HL-60/S4 (cell line): ENCODE measurements around the gene MICALL1.

Source experiments
- in situ Hi-C: fragments of 300-500 bp; cut with MboI; formaldehyde crosslinking; loops from 2 replicates; pipeline ENCODE4 v1.14.3; 2022; ENCODE audit warnings: low sequenced_read_pairs

Gene MICALL1

DNA sequence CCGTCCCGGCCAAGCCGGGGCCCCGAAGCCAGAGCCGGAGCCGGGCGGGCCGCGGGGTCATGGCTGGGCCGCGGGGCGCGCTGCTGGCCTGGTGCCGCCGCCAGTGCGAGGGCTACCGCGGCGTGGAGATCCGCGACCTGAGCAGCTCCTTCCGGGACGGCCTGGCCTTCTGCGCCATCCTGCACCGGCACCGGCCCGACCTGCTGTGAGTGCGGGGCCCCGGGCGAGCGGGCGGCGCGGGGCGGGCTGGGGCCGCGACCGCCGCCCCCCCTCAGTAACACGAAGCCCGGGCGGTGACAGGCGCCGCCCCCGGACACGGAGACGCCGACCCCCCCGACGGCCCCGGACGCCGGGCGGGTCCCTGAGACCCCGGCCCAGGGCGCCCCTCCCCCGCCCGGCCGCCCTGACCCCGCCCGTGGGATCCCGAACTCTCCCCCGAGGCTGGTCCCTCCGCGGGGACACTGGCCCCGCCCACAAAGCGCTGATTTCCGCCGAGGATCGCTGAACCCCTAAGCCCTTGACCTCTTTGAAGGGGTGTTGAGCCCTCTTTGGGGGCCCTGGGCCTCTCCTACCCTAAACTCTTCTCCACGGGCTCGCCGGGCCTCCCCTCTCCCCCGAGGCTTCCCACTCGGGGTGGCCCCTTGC lies 389 bp downstream of the MICALL1 start:
- in situ Hi-C loops = no loop called here

GRCh38 chr22:37907036-37907954 lies 1.2 kb downstream of the MICALL1 start:
- in situ Hi-C loops = no loop called here

GRCh38 chr22:37909766-37910165 lies 3.7 kb downstream of the MICALL1 start:
- in situ Hi-C loops = no loop called here

GRCh38 chr22:37910890-37911672 lies 5.0 kb downstream of the MICALL1 start:
- in situ Hi-C loops = no loop called here

- in situ Hi-C loops = no loop called here
Observed at GRCh38 chr22:37911697-37912096, 5.6 kb downstream of the MICALL1 start.

GRCh38 chr22:37912171-37912570 lies 6.1 kb downstream of the MICALL1 start:
- in situ Hi-C loops = no loop called here

DNA sequence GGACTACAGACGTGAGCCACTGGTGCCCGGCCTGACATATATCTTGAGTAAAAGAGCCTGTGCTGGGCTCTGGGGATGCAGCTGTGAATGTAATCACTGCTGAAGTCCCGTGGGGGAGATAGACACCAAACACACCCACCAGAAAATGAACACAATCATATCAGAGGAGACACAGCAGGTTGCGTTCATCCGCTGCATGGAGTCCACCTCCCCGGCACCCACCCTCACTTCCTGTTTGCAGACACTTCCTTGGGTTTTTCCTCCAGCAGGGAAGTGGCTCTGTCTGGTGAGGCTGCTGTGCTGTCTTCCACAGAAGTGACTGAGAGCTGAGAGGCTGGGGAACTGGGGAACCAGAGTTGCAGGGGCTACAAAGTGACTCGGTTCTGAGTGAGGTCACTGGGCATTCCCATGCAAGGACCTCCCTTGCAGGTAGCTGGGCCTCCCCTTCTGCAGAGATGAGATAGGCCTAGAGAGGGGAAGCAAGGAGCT lies 7.2 kb downstream of the MICALL1 start:
- in situ Hi-C loops = no loop called here

GRCh38 chr22:37916311-37916710 lies 10.2 kb downstream of the MICALL1 start:
- in situ Hi-C loops = no loop called here

DNA sequence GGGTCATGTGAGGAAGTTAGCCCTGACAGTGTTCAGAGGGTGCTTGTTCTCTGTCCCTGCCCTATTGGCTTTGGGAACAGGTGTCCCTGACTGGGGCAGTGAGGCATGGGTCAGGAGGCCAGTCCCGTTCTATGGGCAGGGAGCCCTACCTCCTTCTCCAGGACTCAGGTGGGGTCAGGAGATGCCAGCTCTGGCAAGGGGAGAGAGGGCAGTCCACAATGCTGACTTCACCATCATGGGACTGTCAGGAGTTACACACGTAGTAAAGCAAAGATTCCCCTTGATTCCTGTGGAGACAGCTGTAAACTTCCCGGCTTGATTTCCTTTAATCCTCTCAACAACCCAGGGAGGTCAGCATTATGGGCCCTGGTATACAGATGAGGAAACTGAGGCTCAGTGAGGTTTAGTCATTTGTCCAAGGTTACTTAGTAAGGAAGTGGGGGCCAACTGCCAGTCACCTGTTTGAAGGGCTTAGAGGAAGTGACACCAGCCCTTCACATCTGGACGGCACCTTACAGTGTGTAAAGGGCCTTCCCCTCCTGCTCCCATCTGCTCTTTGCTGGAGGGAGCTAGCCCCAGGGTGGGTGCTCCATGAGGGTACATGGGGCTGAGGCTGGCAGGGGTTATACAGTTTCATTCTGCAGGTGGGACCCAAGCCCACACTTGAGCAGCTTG lies 11.9 kb downstream of the MICALL1 start:
- in situ Hi-C loops = no loop called here

DNA sequence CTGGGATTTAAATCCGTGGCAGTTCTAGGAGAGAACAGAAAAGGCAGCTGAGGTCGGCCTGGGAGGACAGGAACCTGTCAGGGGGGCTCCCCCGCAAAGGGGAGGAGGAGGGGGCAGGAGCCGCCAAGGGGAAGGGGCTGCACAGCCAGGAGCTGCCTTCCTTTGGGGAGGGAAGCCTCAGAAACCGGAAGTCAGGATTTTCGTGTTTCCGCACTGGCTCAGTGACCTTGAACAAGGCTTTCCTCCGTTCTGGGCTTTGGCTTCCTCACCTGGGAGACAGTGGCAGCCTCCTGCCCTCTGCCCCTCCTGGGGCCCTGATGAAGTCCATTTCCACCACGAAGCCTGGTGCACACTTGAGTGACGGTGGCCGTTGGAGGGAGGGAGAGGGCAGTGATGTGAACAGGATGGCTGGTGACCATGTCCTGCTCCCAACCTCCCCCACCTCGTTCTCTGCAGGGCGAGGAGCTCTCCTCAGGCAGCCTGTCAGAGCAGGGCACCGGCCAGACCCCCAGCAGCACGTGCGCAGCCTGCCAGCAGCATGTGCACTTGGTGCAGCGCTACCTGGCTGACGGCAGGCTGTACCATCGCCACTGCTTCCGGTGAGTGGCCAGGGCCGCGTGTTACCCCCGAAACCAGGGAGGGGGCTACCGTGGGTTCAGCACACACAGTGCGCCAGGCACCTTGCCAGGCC lies 12.6 kb downstream of the MICALL1 start:
- in situ Hi-C loops = no loop called here

GRCh38 chr22:37920126-37920525 lies 14.0 kb downstream of the MICALL1 start:
- in situ Hi-C loops = no loop called here

- in situ Hi-C loops = no loop called here
Observed at GRCh38 chr22:37922191-37922590, 16.1 kb downstream of the MICALL1 start.

- in situ Hi-C loops = no loop called here
Observed at GRCh38 chr22:37923927-37924326, 17.8 kb downstream of the MICALL1 start.

DNA sequence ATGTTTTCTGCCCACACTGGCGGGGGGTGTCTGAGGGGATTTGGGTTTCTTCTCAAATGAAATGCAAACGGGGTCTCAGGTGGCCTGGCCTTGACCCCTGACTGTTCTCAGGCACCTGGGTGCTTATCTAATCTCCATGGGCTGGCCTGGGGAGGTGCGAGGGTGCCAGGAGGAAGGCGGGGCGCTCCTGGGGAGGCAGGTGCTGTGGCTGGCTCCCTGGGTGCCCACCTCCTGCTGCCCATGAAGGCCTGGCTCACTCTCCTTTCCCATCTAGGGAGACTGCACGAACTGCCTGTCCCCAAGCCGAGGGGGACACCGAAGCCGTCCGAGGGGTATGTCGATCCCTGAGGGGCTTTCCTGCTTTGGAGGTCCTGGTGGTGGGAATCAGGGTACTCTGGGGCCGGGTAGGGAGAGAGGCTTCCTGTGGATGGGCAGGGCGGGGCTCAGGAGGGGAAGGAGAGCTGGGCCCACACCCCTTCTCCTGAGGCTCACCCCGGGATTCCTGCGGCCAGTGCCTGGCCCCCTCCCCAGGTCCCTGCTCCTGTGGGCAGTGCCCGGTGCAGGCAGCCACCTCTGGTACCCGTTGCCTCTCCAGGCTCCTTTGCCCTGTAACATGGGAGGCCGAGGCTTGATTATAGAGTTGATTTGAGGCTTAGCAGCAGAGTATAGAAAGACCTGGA lies 18.4 kb downstream of the MICALL1 start:
- in situ Hi-C loops = no loop called here

- in situ Hi-C loops = no loop called here
Observed at GRCh38 chr22:37925330-37925729, 19.2 kb downstream of the MICALL1 start.

- in situ Hi-C loops = no loop called here
Observed at GRCh38 chr22:37925767-37926166, 19.7 kb downstream of the MICALL1 start.

- in situ Hi-C loops = no loop called here
Observed at GRCh38 chr22:37926358-37926757, 20.3 kb downstream of the MICALL1 start.

DNA sequence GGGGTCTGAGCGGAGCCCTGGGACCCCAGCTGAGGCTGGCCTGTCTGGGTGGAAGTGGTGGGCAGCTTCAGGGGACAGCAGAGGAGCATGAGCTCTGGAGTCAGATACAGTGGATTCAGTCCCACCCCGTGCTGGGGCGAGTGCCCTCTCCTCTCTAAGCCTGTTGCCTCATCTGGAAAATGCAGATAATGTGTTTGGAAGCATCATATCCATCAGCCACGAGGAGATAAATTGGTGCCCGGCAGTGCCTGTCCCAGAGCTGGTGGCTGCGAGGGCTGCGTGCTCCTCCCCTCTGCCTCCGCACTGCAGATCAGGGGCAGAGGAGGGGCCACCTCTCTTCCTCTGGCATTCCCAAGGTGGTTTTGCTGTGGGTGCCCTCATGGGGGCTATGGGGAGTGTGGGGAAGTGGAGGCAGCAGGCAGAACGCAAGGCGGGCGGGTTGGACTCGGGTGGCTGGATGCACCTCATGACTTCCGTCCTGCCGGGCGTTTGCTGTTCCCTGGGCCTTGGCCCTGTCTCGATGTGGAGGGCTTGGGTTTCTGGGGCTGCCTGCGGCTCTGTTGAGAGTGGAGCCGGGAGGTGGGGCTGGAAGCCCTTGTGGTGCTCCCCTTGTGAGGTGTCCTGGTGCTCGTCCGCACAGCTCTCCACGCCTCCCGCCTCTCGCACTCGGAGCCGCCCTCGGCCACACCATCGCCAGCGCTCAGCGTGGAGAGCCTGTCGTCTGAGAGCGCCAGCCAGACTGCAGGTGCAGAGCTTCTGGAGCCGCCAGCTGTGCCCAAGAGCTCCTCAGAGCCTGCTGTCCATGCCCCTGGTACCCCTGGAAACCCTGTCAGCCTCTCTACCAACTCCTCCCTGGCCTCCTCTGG lies 20.9 kb downstream of the MICALL1 start:
- in situ Hi-C loops = no loop called here

DNA sequence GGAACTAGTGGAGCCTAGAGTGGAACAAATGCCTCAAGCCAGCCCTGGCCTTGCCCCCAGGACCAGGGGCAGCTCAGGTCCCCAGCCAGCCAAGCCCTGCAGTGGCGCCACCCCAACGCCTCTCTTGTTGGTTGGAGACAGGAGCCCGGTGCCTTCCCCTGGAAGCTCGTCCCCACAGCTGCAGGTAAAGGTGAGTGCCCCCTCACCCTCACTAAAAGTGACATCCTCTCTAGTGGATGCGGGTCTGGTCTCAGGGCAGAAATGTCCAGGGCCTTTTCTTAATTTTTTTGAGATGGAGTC lies 21.5 kb downstream of the MICALL1 start:
- in situ Hi-C loops = no loop called here
